IPS DF 4.7 (cell line): ENCODE results near the gene DIP2C.
"Not testable (repeated sequence)": the region's sequence is repeated elsewhere in the genome, so short reads cannot be mapped to it uniquely, and the experiment has no call there.

Experiments used
- DNase-seq: peaks from one replicate; pipeline ENCODE4 v3.0.0-alpha.2; 2013; ENCODE audit warnings: low spot score; ENCODE audit errors: extremely low read depth

The DIP2C gene

DNA sequence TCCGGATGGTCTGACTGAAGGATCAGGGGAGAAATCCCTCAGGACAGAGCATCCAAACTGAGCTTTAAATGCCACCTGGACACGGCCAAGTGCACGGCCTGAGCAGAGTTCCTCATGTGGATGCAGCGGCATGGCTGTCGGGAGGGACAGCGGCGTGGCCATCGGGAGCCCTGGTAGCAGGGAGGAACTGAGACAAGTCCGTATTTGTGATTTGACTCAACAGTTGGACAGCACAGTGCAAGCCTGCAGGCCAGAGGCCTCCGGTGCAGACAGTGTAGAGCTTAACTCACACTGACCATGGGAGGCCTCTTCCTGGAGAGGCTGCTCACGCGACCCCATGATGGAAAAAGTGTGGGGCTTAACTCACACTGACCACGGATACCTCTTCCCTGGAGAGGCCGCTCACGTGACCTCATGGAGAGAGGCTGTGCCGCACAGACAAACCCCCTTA lies 207.4 kb downstream of the DIP2C start:
- no peak for DNase-seq

DNA sequence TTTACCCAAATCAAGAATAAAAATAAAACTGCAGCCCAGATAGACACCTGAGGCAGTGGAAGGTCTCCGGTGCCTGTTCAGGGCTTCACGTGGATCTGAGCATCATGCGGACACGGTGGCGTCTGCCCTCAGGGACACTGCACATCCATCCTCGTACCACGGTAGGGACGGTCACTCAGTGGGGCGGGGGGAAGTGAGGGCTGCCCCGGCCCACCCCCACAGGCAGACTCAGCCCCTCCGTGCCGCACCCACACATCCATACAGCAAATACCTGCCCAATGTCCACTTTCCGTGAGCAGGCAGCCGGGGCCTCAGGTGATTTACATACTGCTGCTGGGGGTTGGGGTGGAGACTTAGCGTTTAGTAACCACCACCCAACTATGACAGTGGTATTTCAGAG lies 207.8 kb downstream of the DIP2C start:
- DNase-seq: no peak

DNA sequence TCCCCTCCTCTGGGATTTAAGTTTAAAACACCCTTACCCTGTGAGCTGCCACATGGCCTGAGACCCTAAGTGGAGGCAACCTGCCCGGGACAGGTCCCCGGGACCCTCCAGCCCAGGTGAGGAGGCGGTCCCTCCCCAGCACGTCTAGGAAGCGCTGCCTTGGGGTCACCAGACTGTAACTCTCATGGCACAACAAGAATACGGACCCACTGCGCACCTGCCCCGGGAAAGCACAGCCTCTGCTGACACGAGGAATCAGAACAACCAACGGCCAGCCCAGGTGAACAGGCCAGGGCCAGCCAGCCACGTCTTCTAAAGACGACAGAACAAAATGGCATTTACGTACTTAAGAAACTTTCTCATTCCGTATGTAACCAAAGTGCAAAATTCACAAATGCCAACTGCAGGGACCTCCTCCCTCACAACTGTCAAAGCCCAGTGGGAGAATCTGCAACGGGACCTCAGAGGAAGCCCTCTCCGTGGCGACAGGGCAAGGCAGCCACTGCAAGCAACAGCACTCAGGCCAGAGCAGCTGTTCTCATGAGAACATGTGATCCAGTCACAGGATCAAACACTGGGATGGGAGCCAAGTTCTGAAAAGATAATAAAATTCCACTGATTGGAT lies 208.4 kb downstream of the DIP2C start:
- no peak for DNase-seq

DNA sequence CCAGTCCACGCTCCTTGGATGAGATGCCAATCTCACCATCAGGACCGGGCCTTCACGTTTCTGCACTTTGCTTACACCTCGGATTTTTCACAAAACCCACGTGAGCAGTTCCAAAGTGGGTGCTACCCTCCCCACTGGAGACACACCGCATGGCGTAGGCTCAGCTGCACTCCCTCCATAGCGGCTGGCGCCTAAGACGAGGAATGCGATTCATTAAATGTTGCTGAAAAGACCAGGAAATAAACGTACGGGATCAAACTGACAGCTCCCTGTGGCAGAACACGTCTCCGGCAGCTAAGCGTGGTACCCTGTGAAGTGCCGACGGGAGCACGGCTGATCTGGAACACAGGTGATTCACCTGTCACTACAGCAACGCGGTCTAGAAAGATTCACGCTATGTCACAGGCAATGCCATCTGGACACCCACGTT lies 209.0 kb downstream of the DIP2C start:
- no peak for DNase-seq

DNA sequence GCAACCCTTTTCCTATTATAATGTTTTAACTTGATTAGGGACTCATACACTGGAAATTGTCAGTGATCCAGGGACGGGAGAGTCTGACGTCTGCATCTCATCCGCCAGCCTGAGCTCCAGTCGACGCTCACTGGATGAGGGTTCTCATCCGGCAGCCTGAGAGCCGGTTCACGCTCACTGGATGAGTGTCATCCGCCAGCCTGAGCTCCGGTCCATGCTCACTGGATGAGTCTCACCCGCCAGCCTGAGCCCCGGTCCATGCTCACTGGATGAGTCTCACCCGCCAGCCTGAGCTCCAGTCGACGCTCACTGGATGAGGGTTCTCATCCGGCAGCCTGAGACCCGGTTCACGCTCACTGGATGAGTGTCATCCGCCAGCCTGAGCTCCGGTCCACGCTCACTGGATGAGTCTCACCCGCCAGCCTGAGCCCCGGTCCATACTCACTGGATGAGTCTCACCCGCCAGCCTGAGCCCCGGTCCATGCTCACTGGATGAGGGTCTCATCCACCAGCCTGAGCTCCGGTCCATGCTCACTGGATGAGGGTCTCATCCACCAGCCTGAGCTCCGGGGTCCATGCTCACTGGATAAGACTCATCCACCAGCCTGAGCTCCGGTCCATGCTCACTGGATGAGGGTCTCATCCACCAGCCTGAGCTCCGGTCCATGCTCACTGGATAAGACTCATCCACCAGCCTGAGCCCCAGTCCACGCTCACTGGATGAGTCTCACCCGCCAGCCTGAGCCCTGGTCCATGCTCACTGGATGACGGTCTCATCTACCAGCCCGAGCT lies 209.6 kb downstream of the DIP2C start:
- not testable (repeated sequence) for DNase-seq

DNA sequence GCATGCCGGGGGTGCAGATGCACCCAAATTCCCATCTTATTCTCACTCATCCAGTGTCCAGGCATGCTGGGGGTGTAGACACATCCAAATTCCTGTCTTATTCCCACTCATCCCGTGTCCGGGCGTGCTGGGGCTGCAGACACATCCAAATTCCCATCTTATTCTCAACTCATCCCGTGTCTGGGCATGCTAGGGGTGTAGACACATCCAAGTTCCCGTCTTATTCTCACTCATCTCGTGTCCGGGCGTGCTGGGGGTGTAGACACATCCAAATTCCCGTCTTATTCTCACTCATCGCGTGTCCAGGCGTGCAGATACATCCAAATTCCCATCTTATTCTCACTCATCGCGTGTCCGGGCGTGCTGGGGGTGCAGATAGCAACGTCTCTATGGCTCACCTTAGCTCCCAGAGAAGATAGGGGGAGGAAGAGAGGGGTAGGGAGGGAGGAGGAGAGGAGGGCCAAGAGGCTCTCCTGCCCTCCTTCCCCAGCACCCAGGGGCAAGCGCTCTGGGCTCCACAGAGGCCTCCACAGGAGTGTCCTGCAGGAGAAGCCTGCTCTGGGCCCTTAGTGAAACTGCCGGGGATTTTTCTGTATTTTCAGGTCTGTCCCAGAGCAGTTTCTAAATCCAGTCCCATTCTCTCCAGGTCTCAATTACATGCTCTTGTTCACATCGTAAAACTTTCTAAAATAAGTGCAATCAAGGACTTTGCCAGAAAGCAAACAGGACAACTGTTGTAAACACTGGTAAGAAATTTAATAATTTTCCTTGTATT lies 210.8 kb downstream of the DIP2C start:
- DNase-seq: no peak

DNA sequence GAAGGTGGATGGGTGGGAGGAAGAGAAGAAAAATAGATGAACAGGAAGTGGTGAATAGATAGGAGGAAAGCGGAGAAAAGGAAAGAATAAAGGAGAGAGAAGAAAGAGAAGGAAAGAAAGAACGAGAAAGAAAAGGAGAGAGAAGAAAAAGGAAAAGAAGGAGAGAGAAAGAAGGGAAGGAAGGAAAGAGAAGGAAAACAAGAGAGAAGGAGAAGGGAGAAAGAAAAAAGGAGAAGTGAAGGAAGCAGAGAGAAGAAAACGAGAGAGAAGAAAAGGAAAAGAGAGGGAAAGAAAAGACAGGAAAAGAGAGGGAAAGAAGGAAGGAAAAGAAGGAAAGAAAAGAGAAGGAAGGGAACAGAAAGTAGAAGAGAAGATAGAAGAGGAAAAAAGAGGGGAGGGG lies 211.8 kb downstream of the DIP2C start:
- DNase-seq: no peak

DNA sequence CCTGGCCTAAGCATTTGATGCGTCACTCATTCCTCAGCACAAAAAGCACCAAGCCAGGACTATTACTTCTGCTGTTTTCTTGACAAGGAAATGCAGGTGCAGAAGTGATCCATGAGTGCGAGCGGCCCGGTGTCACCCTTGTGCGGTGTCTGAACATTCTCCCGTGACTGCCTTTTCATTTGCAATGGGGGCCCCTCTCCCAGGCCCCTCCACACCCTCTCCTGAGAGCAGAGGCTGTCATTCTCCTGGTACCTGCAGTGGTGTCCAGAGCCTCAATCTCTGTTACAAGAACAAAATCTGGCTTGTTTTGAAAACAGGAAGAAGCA lies 213.1 kb downstream of the DIP2C start:
- DNase-seq: no peak

DNA sequence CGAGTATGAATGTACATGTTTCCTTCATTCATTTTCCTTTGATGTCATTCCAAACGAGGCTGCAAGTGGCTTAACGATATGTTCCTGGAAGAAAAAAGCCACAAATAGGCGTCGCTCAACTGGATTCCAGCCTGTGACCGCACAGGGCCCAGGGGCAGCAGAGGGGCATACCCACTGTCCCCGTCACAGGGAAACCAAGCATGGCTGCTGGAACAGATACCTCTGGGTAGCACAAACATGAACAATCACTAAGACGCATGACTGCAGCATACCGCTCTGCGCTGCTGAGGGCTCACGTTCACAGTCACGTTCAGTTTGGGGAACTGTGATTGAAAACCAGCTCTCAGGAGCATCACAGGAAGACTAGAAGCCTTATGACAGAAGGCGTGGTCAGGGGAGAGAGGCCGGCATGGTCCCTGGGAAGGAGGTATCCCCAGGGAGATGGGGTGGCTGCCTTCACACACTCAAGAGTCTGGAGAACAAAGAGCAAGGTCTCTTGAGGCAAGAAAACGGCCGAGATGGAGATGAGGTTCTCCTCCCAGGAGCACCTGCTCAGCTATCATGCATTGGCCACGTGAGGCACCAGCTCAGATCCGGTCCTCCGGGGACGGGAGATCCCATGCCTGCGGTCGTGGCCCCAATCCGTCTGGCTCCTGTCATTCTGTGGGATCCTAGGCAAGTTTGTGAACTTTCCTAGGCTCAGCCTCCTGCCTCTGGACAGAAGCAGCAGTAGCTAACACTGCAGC lies 213.6 kb downstream of the DIP2C start:
- DNase-seq: no peak

DNA sequence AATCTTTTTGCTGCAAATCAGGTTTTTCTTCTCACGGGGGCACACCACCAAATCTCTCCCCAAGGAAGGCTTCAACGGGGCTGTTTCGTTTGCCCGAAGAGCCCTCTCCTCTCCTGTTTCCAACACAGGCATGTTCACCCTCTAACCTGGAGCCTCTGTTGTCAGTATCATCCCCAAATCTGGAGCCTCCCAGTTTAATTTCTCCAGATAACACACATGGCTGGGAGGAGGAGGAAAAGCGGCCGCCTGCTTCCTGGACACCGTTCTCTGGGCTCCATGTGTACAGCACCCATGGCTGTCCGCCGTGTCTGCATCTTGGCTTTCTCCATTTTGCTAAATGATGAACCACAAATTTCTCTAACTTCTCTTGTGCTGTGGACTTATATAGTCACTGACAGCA lies 214.5 kb downstream of the DIP2C start:
- no peak for DNase-seq

DNA sequence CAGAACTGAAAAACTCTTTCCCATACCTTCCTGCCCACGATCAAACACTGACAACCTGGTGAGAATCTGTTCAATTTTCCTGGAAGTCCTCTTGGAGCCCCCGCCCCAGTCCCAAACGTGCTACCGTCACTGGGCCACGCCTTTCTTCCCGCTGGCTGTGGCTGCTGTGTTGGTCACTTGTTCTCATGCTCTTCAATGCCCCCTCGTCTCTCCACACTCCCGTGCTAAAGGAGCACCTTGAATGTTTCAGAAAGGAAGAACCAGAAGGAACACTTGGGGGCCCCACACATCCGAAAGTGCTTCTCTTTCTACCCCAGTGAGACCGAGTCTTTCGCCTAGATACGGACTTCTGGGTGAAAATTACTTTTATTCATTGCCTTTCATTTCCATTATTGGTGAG lies 215.1 kb downstream of the DIP2C start:
- DNase-seq: no peak

DNA sequence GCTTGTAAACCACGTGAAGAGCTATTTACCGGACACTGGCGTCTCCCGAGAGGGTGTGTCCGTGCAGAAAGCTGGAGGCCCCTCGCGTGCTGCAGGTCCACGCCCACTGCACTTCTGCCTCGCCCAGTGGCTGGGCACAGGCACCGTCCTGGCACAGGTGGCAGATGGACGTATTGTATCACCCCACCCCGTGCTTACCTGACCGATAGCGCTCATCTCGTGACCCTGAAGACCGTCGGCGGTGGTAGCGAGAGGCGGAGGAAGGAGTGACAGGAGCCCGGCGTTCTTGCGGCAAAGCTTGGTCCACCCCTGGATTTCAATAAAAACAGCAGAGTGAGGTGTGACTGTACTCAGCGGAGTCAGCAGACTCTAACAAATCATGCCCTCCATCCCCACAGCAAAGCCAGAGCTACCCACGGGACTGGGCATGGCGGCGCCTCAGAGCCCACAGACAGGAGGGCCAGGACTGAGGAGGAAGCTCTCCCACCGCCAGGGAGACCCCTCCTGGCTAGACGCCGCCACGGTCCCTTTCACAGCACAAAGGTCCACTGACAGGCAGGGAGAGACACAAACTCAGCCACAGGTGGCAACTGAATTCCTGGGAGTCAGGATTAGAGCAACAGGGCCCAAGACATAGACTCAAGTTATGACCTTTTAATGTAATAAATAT lies 217.1 kb downstream of the DIP2C start:
- no peak for DNase-seq

DNA sequence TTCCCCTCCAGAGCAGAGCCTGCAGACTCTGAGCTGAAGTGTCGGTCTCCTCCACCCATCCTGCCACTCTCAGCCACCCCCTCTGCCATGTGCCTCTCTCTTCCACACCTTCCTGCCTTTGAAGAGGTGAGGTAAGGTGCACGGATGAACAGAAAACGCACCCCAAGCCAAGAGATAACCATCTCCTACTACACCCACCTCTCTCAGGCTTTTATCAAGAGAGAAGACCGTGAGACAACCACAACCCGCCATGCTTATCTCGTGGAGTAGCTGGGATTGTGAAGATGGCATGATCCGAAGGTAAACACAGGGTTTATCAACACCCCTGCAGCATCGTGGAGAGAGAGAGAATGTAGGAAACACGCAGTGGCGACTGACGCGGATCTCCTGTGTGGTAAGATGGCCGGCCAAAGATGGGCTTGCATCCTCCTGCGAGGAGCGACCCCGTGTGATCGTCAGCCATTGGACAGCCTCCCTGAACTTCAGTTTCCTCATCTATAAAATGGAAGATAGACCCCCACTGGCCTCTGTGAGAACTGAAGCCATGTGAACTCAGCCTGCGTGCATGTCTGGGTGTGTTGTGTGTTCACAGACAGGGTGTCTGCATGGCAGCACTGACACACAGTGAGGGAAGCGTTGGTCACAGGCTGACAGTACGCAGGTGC lies 219.0 kb downstream of the DIP2C start:
- DNase-seq: no peak

DNA sequence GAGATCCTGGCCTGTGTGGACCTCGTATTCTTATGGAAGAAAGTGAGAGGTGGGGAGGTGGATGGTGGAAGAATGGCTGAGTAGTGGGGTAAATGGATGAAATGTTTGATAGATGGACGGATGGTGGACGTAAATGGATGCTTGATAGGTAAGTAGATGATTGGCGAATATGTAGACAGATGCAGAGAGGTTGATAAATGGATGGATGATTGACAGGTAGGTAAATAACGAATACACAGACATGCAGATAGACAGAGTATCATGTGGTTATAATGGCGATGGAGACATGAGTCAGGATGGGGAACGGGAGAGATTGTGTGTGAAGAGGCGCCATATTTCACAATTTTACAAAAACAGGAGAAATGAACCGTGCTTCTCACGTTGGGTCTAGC lies 219.5 kb downstream of the DIP2C start:
- no peak for DNase-seq

DNA sequence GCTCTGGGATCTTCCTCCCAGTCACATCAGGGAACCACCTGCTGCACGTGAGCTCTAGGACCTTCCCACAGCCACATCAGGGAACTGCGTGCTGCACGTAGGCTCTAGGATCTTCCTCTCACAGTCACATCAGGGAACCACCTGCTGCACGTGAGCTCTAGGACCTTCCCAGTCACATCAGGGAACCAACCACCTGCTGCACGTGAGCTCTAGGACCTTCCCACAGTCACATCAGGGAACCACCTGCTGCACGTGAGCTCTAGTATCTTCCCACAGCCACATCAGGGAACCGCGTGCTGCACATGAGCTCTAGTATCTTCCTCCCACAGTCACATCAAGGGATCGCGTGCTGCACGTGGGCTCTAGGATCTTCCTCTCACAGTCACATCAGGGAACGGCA lies 229.7 kb downstream of the DIP2C start:
- DNase-seq: no peak

DNA sequence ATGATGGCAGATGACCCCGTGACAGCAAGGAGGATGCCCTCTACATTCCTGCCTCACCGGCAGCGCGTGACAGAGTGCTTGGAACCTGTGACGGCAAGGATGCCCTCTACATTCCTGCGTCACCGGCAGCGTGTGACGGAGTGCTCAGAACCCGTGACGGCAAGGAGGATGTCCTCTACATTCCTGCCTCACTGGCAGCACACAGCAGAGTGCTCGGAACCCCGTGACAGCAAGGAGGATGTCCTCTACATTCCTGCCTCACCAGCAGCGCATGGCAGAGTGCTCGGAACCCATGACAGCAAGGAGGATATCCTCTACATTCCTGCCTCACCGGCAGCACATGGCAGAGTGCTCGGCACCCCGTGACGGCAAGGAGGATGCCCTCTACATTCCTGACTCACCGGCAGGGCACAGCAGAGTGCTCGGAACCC lies 231.0 kb downstream of the DIP2C start:
- no peak for DNase-seq

DNA sequence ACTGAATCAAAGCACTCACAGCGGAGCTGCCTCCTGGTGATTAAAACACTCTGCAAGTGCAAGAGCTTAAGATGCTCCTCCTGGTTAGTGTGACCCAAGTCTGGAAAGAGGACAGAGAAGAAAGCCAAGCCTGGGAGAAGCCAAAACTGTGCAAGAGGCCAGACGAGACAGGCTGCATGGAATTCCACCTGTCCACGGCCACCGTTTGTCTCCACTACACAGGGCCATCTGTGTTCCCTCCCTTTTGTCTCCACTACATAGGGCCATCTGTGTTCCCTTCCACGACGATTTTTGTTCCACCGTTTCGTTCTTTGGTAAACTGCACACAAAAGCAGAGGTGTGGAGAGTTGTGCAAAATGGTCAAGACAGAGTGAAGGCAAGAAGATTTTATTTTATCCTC lies 233.0 kb downstream of the DIP2C start:
- no peak for DNase-seq

DNA sequence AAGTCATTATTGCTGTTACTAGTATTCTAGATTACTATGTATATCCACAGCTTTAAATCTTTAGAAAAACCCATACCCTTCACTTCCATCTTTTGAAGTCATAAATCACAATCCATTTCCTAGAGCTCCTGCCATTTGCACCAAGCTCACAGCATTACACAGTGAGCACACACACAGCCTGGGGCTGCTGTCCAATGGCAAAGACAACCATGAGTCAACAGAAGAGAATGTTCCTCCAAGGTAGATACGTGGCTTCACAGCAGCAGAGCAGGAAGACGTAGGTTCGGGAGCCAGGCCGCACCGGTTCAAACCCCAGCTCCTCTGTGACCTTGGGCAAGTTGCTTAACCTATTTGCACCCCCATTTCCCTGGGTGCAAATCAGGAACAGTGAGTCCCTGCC lies 234.6 kb downstream of the DIP2C start:
- no peak for DNase-seq

DNA sequence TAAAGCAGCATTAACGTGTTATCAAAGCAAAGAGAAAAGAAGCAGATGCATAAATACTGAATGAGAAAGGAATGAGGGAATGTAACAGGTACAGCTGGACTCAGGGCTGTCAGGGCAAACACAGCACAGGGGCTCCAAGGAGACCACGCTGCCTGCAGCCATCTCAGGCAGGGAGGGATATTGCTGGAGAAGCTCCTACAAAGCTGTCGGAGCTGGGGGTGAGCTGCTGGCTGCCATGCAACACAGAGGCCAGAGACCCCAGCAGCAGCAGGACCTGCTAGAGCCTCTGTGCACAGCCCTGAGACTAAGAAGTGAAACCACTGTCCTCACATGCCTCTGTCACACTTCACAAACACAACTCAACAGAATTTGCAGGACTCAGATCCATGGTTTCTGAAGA lies 235.8 kb downstream of the DIP2C start:
- DNase-seq: no peak

DNA sequence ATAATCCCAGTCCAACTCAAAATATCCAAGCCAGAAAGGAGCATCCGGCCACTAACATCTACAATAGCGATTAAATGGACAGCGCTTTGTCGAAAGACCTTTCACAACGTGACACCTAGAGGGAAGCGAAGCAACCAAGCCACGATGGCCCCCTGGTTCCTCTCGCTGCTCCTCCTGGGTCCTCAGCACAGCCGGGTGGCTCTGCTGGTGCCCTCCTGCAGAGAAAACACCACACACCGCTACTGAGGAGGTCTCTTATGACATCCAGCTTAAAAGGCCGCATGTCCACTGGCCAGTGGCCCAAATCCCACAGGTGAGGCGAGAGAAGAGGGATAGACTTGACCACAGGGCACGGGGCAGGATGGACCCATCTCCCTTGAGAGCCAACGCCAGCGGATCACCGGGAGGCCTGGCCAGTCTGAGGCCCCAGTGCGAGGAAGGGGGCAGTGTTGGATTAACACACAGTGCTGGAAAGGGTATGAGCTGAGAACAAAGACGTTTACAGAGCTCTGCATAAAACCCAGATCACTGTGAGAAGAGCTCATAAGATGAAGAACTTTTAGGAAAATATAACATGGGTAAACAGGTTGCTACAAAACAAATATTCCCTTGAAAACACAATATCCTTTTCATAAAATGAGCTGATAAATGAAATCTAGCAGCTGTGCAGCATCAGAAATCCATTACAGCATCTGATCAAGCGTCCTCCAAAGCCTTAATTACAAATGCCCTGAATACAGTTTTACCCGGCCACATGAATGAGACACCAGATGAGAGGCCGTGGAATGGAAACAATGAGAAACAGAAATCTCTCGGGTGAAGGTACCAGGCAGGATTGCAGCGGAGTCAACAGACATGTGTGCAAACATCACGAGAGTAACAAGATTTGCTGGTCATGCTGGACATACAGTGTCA lies 236.7 kb downstream of the DIP2C start:
- DNase-seq: no peak
